Transverse colon (tissue), 4 donors: ENCODE data around the gene HSD17B12.

Experiments
- CTCF ChIP-seq, 5 experiments: fragments of 200-600 bp in 3 of 5; fragments of 450-650 bp in 2 of 5; sonication (generic) in 3 of 5; IDR thresholded peaks; 1 replicate in 2 of 5; 2 replicates in 3 of 5; pipeline ENCODE4 v1.5.1; 2016 to 2017; ENCODE audit warnings: antibody characterized with exemption in 5 of 5, inconsistent platforms in 3 of 5, mild to moderate bottlenecking in 2 of 5, moderate library complexity in 1 of 5
- EP300 ChIP-seq: sonication (generic); formaldehyde crosslinking; IDR thresholded peaks from one replicate; pipeline ENCODE4 v1.6.1; 2017; ENCODE audit warnings: antibody characterized with exemption, low read depth
- POLR2A ChIP-seq: fragments of 450-650 bp; IDR thresholded peaks from one replicate; pipeline ENCODE4 v1.6.1; 2016; ENCODE audit warnings: antibody characterized with exemption, mild to moderate bottlenecking, moderate library complexity
- POLR2AphosphoS5 ChIP-seq, 3 donors: sonication (generic); formaldehyde crosslinking; IDR thresholded peaks; one replicate each; pipeline ENCODE4 v1.6.1; 2016; ENCODE audit warnings: antibody characterized with exemption in 3 of 3

- TF ChIP-seq POLR2A (no peak), CTCF (IDR thresholded peaks at IDR 0.05) (no peak), POLR2AphosphoS5 (IDR thresholded peaks at IDR 0.05) (no peak), EP300 (no peak)
These were observed 16.2 kb upstream of the HSD17B12 start for GRCh38 chr11:43664295-43664694.
